Smooth muscle cell (in vitro differentiated cells): ENCODE measurements around the gene MAP3K5. TPM values are rescaled to one million over a fixed set of nuclear protein-coding genes. Genes with fewer than 3 reads are reported as not detected.

ENCODE experiments used
- DNase-seq: peaks from one replicate; lab custom pipeline; 2025; ENCODE audit not compliant: unreplicated experiment; lab: John Stamatoyannopoulos, UW
- H2AFZ ChIP-seq: fragments of 200-600 bp; sonication (generic); 2 replicates; pipeline ENCODE4 v1.6.0; 2016; ENCODE audit warnings: antibody characterized with exemption, low read depth, mild to moderate bottlenecking
- H3F3A ChIP-seq: fragments of 200-600 bp; sonication (generic); 2 replicates; pipeline ENCODE4 v1.6.0; 2017; ENCODE audit warnings: antibody characterized with exemption, low read depth
- H3K27ac ChIP-seq: fragments of 200-600 bp; sonication (generic); 2 replicates; pipeline ENCODE4 v1.5.1; 2016; ENCODE audit warnings: low read depth, mild to moderate bottlenecking
- H3K27me3 ChIP-seq: fragments of 200-600 bp; sonication (generic); 2 replicates; pipeline ENCODE4 v1.6.1; 2016; ENCODE audit warnings: low read depth, mild to moderate bottlenecking
- H3K36me3 ChIP-seq: fragments of 200-600 bp; sonication (generic); 2 replicates; pipeline ENCODE4 v1.5.1; 2016; ENCODE audit warnings: low read depth
- H3K4me1 ChIP-seq: fragments of 200-600 bp; sonication (generic); 2 replicates; pipeline ENCODE4 v1.5.1; 2016; ENCODE audit warnings: low read depth
- H3K4me2 ChIP-seq: fragments of 200-600 bp; sonication (generic); 2 replicates; pipeline ENCODE4 v1.6.0; 2016; ENCODE audit warnings: mild to moderate bottlenecking
- H3K4me3 ChIP-seq: fragments of 200-600 bp; sonication (generic); 2 replicates; pipeline ENCODE4 v1.5.1; 2016; ENCODE audit warnings: mild to moderate bottlenecking
- H3K79me2 ChIP-seq: fragments of 200-600 bp; sonication (generic); 2 replicates; pipeline ENCODE4 v1.6.0; 2016; ENCODE audit warnings: low read depth, mild to moderate bottlenecking
- H3K9ac ChIP-seq: fragments of 200-600 bp; sonication (generic); 2 replicates; pipeline ENCODE4 v1.6.0; 2016; ENCODE audit warnings: low read depth
- H3K9me3 ChIP-seq: fragments of 200-600 bp; sonication (generic); replicated peaks from 2 replicates; pipeline ENCODE4 v1.5.1; 2016; ENCODE audit warnings: low read depth
- H4K20me1 ChIP-seq: fragments of 200-600 bp; sonication (generic); 2 replicates; pipeline ENCODE4 v1.6.0; 2016; ENCODE audit warnings: low read depth
- CTCF ChIP-seq: fragments of 200-600 bp; sonication (generic); IDR thresholded peaks from 2 replicates; pipeline ENCODE4 v1.5.1; 2017; ENCODE audit warnings: borderline replicate concordance, mild to moderate bottlenecking, antibody characterized with exemption; ENCODE audit not compliant: insufficient read depth, poor library complexity, severe bottlenecking
- WGBS: methylation state at CpG from one replicate; pipeline ENCODE4 v1.1.7; 2016; ENCODE audit warnings: low lambda C conversion rate; 5-methylcytosine and 5-hydroxymethylcytosine counted together
- polyA plus RNA-seq: library from polyadenylated mRNA; unstranded; fragments of >200 nt; fragmentation: Nextera tagmentation; extraction: Ambion mirVana; gene quantifications from 2 replicates; pipeline ENCODE4 v1.2.1, GENCODE V29; 2016
- total RNA-seq: library from RNA; depleted of rRNA; stranded (reverse); fragments of >200 nt; gene quantifications from 2 replicates; pipeline ENCODE4 v1.2.3, GENCODE V29; 2014

The MAP3K5 gene
- total and polyA plus RNA-seq, 2 experiments from 2014 or later, result 0.93 to 2.1 TPM

- H3K27ac ChIP-seq, result no peak overlapping the region
- H3K36me3 ChIP-seq, result no peaks in the 10 kb centered on the region
- WGBS, result 64% methylated on average over 1 of the region's 1 CpG
- H4K20me1 ChIP-seq, result peaks cover 11% of the 10 kb centered on the region
- TF ChIP-seq CTCF, result no peak
- peaks cover 7% of the 10 kb centered on the region for H3K4me1 ChIP-seq
- H2AFZ ChIP-seq, result no peak overlapping the region
- H3K9ac ChIP-seq, result no peak overlapping the region
- peaks cover 7% of the 10 kb centered on the region for H3K79me2 ChIP-seq
- no peaks in the 10 kb centered on the region for H3F3A ChIP-seq
- no peaks in the 10 kb centered on the region for H3K9me3 ChIP-seq
- no peak for DNase-seq
- peaks cover 26% of the 10 kb centered on the region for H3K27me3 ChIP-seq
- H3K4me2 ChIP-seq, result no peak overlapping the region
- no peak overlapping the region for H3K4me3 ChIP-seq
Observed at GRCh38 chr6:136544326-136544725, 248.0 kb downstream of the MAP3K5 start.

- Histone ChIP-seq H4K20me1 (peaks cover 11% of the 10 kb centered on the region), H3K4me2 (no peak overlapping the region), H3K9me3 (no peaks in the 10 kb centered on the region), H3K4me3 (no peak overlapping the region), H3F3A (no peaks in the 10 kb centered on the region), H3K4me1 (peaks cover 3% of the 10 kb centered on the region), H3K9ac (no peak overlapping the region), H2AFZ (no peak overlapping the region), H3K27ac (no peak overlapping the region), H3K79me2 (peaks cover 7% of the 10 kb centered on the region), H3K27me3 (peaks cover 14% of the 10 kb centered on the region), H3K36me3 (no peaks in the 10 kb centered on the region)
- 87% methylated on average over 2 of the region's 2 CpGs for WGBS
- TF ChIP-seq CTCF, result no peak
- no peak for DNase-seq
Observed at GRCh38 chr6:136541395-136541794, 250.9 kb downstream of the MAP3K5 start.

- Histone ChIP-seq H3K9ac (no peak overlapping the region), H3K4me2 (no peak overlapping the region), H3K4me3 (no peak overlapping the region), H3K27ac (no peak overlapping the region), H3F3A (no peaks in the 10 kb centered on the region), H3K4me1 (peaks cover 3% of the 10 kb centered on the region), H4K20me1 (peaks cover 11% of the 10 kb centered on the region), H3K36me3 (no peaks in the 10 kb centered on the region), H3K27me3 (peaks cover 10% of the 10 kb centered on the region), H3K79me2 (peaks cover 7% of the 10 kb centered on the region), H2AFZ (no peak overlapping the region), H3K9me3 (no peaks in the 10 kb centered on the region)
- TF ChIP-seq CTCF, result no peak
- 78% methylated on average over 6 of the region's 6 CpGs for WGBS
- DNase-seq, result no peak
Observed at GRCh38 chr6:136539967-136540652, 252.2 kb downstream of the MAP3K5 start.

GRCh38 chr6:136538836-136539235 lies 253.4 kb downstream of the MAP3K5 start:
- no peak for TF ChIP-seq CTCF
- Histone ChIP-seq H3K9me3 (no peaks in the 10 kb centered on the region), H3K79me2 (peaks cover 7% of the 10 kb centered on the region), H3K4me3 (no peak overlapping the region), H2AFZ (no peak overlapping the region), H3F3A (no peaks in the 10 kb centered on the region), H3K27ac (no peak overlapping the region), H3K4me2 (no peak overlapping the region), H4K20me1 (peaks cover 11% of the 10 kb centered on the region), H3K4me1 (peaks cover 3% of the 10 kb centered on the region), H3K27me3 (peaks cover 5% of the 10 kb centered on the region), H3K36me3 (no peaks in the 10 kb centered on the region), H3K9ac (no peak overlapping the region)
- WGBS, result 86% methylated on average over 4 of the region's 4 CpGs
- DNase-seq, result no peak
